GM12878 (cell line): ENCODE measurements around the gene TEX101. TPM values are rescaled to one million over a fixed set of nuclear protein-coding genes. Genes with fewer than 3 reads are reported as not detected.

ENCODE experiments used
- ATAC-seq: fragments of 200-7000 bp; cut with Tn5 transposase; 3 replicates; pipeline ENCODE4 v1.9.1; 2020; ENCODE audit warnings: mild to moderate bottlenecking, moderate library complexity
- BruUV-seq: library from RNA; stranded (reverse); fragments of 400-500 nt; replicated peaks from 2 replicates; lab custom pipeline; 2021; lab: Mats Ljungman, UMichigan
- CTCF ChIA-PET: fragments of 300-600 bp; sonication (Branson Sonifier 250); formaldehyde crosslinking; extraction: SDS; loops from one replicate; lab custom pipeline; 2021; ENCODE audit warnings: inconsistent platforms; lab: Yijun Ruan, JAX
- POLR2A ChIA-PET: fragments of 350-600 bp; formaldehyde crosslinking; extraction: SDS; loops from one replicate; lab custom pipeline; 2021; ENCODE audit warnings: inconsistent platforms; lab: Charles Lee
- RAD21 ChIA-PET: fragments of 300-600 bp; sonication (Branson Sonifier 250); formaldehyde crosslinking; loops from one replicate; lab custom pipeline; 2023; ENCODE audit warnings: antibody characterized with exemption; ENCODE audit not compliant: unreplicated experiment; lab: Charles Lee
- SMC1A ChIA-PET: fragments of 300-600 bp; sonication (Branson Sonifier 250); formaldehyde crosslinking; loops from one replicate; lab custom pipeline; 2023; ENCODE audit not compliant: unreplicated experiment, uncharacterized antibody; lab: Charles Lee
- DNase-seq: peaks from one replicate; pipeline ENCODE4 v3.0.0-alpha.2; 2011; ENCODE audit warnings: low read depth, low spot score
- FAIRE-seq: peaks from 3 replicates; lab custom pipeline; 2011; peaks lifted over from hg19 to GRCh38; lab: Jason Lieb, UNC
- H2AFZ ChIP-seq: 2 replicates; pipeline ENCODE4 v1.6.0; 2011; ENCODE audit warnings: low read depth, low read length, control low read depth; ENCODE audit not compliant: control insufficient read depth
- H3K27ac ChIP-seq: 2 replicates; pipeline ENCODE4 v1.5.1; 2011; ENCODE audit warnings: control low read depth; ENCODE audit not compliant: control insufficient read depth, insufficient read depth
- H3K27me3 ChIP-seq, 2 experiments: replicated peaks in 1 of 2; 2 replicates each; pipeline versions ENCODE4 v1.6.0 to v1.6.1; 2011; ENCODE audit warnings: low read length in 1 of 2; ENCODE audit not compliant: control insufficient read depth in 2 of 2, insufficient read depth in 2 of 2
- H3K36me3 ChIP-seq, 2 experiments: 2 replicates each; pipeline ENCODE4 v1.5.1; 2011; ENCODE audit warnings: low read length in 1 of 2; ENCODE audit not compliant: control insufficient read depth in 2 of 2, insufficient read depth in 2 of 2
- H3K4me1 ChIP-seq: 2 replicates; pipeline ENCODE4 v1.6.1; 2011; ENCODE audit warnings: mild to moderate bottlenecking, low read length, moderate library complexity, mixed read lengths; ENCODE audit not compliant: control insufficient read depth, insufficient read depth
- H3K4me2 ChIP-seq: 2 replicates; pipeline ENCODE4 v1.6.0; 2011; ENCODE audit warnings: control low read depth; ENCODE audit not compliant: control insufficient read depth, insufficient read depth
- H3K4me3 ChIP-seq: fragments of 200-600 bp; sonication (generic); 2 replicates; pipeline ENCODE4 v1.5.1; 2016
- H3K79me2 ChIP-seq: 2 replicates; pipeline ENCODE4 v1.6.0; 2011; ENCODE audit warnings: low read length; ENCODE audit not compliant: control insufficient read depth, insufficient read depth
- H3K9ac ChIP-seq: 2 replicates; pipeline ENCODE4 v1.8.0; 2011; ENCODE audit warnings: low read length, control low read depth, mixed read lengths; ENCODE audit not compliant: control insufficient read depth, insufficient read depth
- H3K9me3 ChIP-seq: replicated peaks from 3 replicates; pipeline ENCODE4 v1.5.1; 2011; ENCODE audit warnings: mild to moderate bottlenecking, low read length; ENCODE audit not compliant: control insufficient read depth, insufficient read depth
- H4K20me1 ChIP-seq: 2 replicates; pipeline ENCODE4 v1.6.0; 2011; ENCODE audit not compliant: control insufficient read depth, insufficient read depth
- BMI1 ChIP-seq: fragments of 450-650 bp; IDR thresholded peaks from 2 replicates; pipeline ENCODE4 v1.6.1; 2016; ENCODE audit warnings: mild to moderate bottlenecking, moderate library complexity, borderline replicate concordance
- CBFB ChIP-seq: IDR thresholded peaks from 2 replicates; pipeline ENCODE4 v1.6.1; 2016; ENCODE audit warnings: antibody characterized with exemption, low read depth
- CBX3 ChIP-seq: fragments of 200-600 bp; sonication (generic); IDR thresholded peaks from 2 replicates; pipeline ENCODE4 v1.6.1; 2016; ENCODE audit warnings: low read depth, borderline replicate concordance
- CHD4 ChIP-seq: fragments of 200-600 bp; sonication (generic); IDR thresholded peaks from 2 replicates; pipeline ENCODE4 v1.6.1; 2016; ENCODE audit warnings: mild to moderate bottlenecking
- ELK1 ChIP-seq: IDR thresholded peaks from 2 replicates; pipeline ENCODE4 v1.6.1; 2012; ENCODE audit warnings: low read depth, low read length, improper control_type of control experiment
- HDAC6 ChIP-seq: fragments of 200-600 bp; sonication (generic); IDR thresholded peaks from one replicate; pipeline ENCODE4 v1.8.0; 2017; ENCODE audit warnings: antibody characterized with exemption; ENCODE audit not compliant: unreplicated experiment
- JUND ChIP-seq: IDR thresholded peaks from 2 replicates; pipeline ENCODE4 v1.6.1; 2012; ENCODE audit warnings: low read depth, mild to moderate bottlenecking, low read length, improper control_type of control experiment, moderate library complexity
- MTA3 ChIP-seq: IDR thresholded peaks from 2 replicates; pipeline ENCODE4 v1.6.1; 2012; ENCODE audit warnings: low read length, inconsistent platforms, borderline replicate concordance
- PKNOX1 ChIP-seq: fragments of 450-650 bp; IDR thresholded peaks from 2 replicates; pipeline ENCODE4 v1.6.1; 2016; ENCODE audit warnings: mild to moderate bottlenecking
- PML ChIP-seq: IDR thresholded peaks from 2 replicates; pipeline ENCODE4 v1.6.1; 2012; ENCODE audit warnings: low read length, inconsistent platforms
- RELA ChIP-seq: fragments of 450-650 bp; IDR thresholded peaks from 2 replicates; pipeline ENCODE4 v1.8.0; 2014; ENCODE audit warnings: borderline replicate concordance; ENCODE audit not compliant: partially characterized antibody
- SMARCA5 ChIP-seq: fragments of 450-650 bp; IDR thresholded peaks from 2 replicates; pipeline ENCODE4 v1.6.1; 2017; ENCODE audit warnings: mild to moderate bottlenecking
- TAF1 ChIP-seq: IDR thresholded peaks from 2 replicates; pipeline ENCODE4 v1.6.1; 2011; ENCODE audit warnings: mild to moderate bottlenecking, low read depth, low read length, borderline replicate concordance
- TCF12 ChIP-seq: IDR thresholded peaks from 2 replicates; pipeline ENCODE4 v1.6.1; 2011; ENCODE audit warnings: low read depth, mild to moderate bottlenecking, low read length
- USF1 ChIP-seq: IDR thresholded peaks from 2 replicates; pipeline ENCODE4 v1.6.1; 2011; ENCODE audit warnings: borderline replicate concordance, low read depth, mild to moderate bottlenecking, moderate library complexity, mixed read lengths, low read length; ENCODE audit not compliant: insufficient read depth; ENCODE audit errors: extremely low read length
- ZBTB11 ChIP-seq: fragments of 450-650 bp; formaldehyde crosslinking; IDR thresholded peaks from 2 replicates; pipeline ENCODE4 v1.5.0; 2022; ENCODE audit warnings: mild to moderate bottlenecking, missing genetic modification characterization
- ZNF622 ChIP-seq: fragments of 450-650 bp; IDR thresholded peaks from 2 replicates; pipeline ENCODE4 v1.6.1; 2017; ENCODE audit warnings: mild to moderate bottlenecking, inconsistent platforms
- WGBS: methylation state at CpG from one replicate; pipeline ENCODE4 v1.1.6; 2016; ENCODE audit warnings: low lambda C conversion rate; ENCODE audit not compliant: insufficient replicate concordance, insufficient coverage; ENCODE audit errors: missing lambda C conversion rate; 5-methylcytosine and 5-hydroxymethylcytosine counted together
- in situ Hi-C: fragments of 300-500 bp; cut with MboI; formaldehyde crosslinking; loops from 9 replicates; pipeline ENCODE4 v1.14.3; 2018; ENCODE audit warnings: mixed read lengths
- intact Hi-C: fragments of 100-400 bp; cut with micrococcal nuclease; formaldehyde crosslinking; loops from one replicate; pipeline ENCODE4 v1.14.2; 2022; ENCODE audit not compliant: unreplicated experiment
- polyA plus RNA-seq, 11 experiments: library from polyadenylated mRNA; depleted of rRNA in 4 of 11; unstranded in 6 of 11; stranded (reverse) in 5 of 11; fragments of >200 nt; fragmentation: Nextera tagmentation in 4 of 11; fragmentation: Illumina TruSeq in 1 of 11; extraction: Ambion mirVana in 4 of 11; extraction: Trizol in 1 of 11; gene quantifications; 1 replicate in 1 of 11; 2 replicates in 10 of 11; pipeline versions ENCODE4 v1.2.1 to v1.2.3, GENCODE V29; 2011 to 2016; ENCODE audit warnings: inconsistent platforms in 2 of 11, missing spikeins in 2 of 11, low read depth in 1 of 11
- total RNA-seq, 4 experiments: library from RNA; depleted of rRNA in 3 of 4; stranded (reverse); fragments of >200 nt in 3 of 4; fragmentation: Illumina TruSeq in 1 of 4; extraction: Trizol in 1 of 4; gene quantifications; 2 replicates each; pipeline versions ENCODE4 v1.2.1 to v1.2.3, GENCODE V29; 2013 to 2021

The TEX101 gene
- total and polyA plus RNA-seq, 10 of the 15 experiments (the other 5 are each of a cell fraction or from before 2014, with no cell fraction given), result not detected

- Histone ChIP-seq H3K4me1 (peaks cover 8% of the 10 kb centered on the region; the same call in 1 of the 2 replicates), H3K9ac (no peak overlapping the region), H2AFZ (no peak overlapping the region), H3K36me3 (no peaks in the 10 kb centered on the region), H3K79me2 (no peaks in the 10 kb centered on the region), H3K9me3 (no peaks in the 10 kb centered on the region), H4K20me1 (no peaks in the 10 kb centered on the region), H3K4me2 (no peak overlapping the region), H3K27ac (no peak overlapping the region), H3K4me3 (no peak overlapping the region), H3K27me3 (no peaks in the 10 kb centered on the region)
- in situ Hi-C loops (no loop called here), intact Hi-C loops (no loop called here)
- POLR2A ChIA-PET, result interaction anchor here (1.1 kb wide), 1 partner anchor 66 kb away, joined by 3 read pairs; the partner anchor contains the start of gene ZNF575
- RAD21 ChIA-PET, result no interaction called here
- no peak for DNase-seq
- BruUV-seq, result no TSS peak
- 94% methylated on average over 1 of the region's 1 CpG for WGBS
- SMC1A ChIA-PET, result interaction anchor here (0.7 kb wide), 1 partner anchor 7 kb away, joined by 3 read pairs; no protein-coding TSS in a partner anchor
- TF ChIP-seq TCF12 (no peak), PKNOX1 (no peak), JUND (no peak), CHD4 (no peak), PML (no peak), ELK1 (no peak), ZBTB11 (CRISPR knock-in tag) (no peak), BMI1 (no peak), TAF1 (no peak), RELA (no peak), HDAC6 (no peak), SMARCA5 (no peak), CBFB (no peak), USF1 (no peak), CBX3 (no peak), ZNF622 (no peak), MTA3 (no peak)
- CTCF ChIA-PET, result interaction anchor here (1.2 to 3.1 kb wide), 2 partner anchors 51 to 53 kb away, joined by 4 to 11 read pairs; no protein-coding TSS in a partner anchor
- FAIRE-seq, result no peak
- no peak for ATAC-seq
These were observed 52.1 kb downstream of the TEX101 start for GRCh38 chr19:43466793-43467192.
